IMR-90 (cell line): Measurements from ENCODE around the gene LCE1B.

Experiments used
- CEBPB ChIP-seq: IDR thresholded peaks from 2 replicates; pipeline ENCODE4 v1.6.1; 2012; ENCODE audit warnings: low read depth, low read length, improper control_type of control experiment
- CTCF ChIP-seq: conservative IDR thresholded peaks from 2 replicates; pipeline ENCODE4 v1.5.1; 2012; ENCODE audit warnings: mild to moderate bottlenecking, low read depth, low read length, improper control_type of control experiment
- POLR2A ChIP-seq: IDR thresholded peaks from 2 replicates; pipeline ENCODE4 v1.6.1; 2012; ENCODE audit warnings: mild to moderate bottlenecking, low read depth, low read length
- RCOR1 ChIP-seq: IDR thresholded peaks from 2 replicates; pipeline ENCODE4 v1.6.1; 2012; ENCODE audit warnings: mild to moderate bottlenecking, low read length, improper control_type of control experiment; ENCODE audit not compliant: insufficient replicate concordance
- RFX5 ChIP-seq: IDR thresholded peaks from 2 replicates; pipeline ENCODE4 v1.8.0; 2012; ENCODE audit warnings: low read depth, mild to moderate bottlenecking, low read length, moderate library complexity
- SMC3 ChIP-seq: fragments of 150-350 bp; IDR thresholded peaks from 2 replicates; pipeline ENCODE4 v1.6.1; 2016; ENCODE audit warnings: low read depth, mild to moderate bottlenecking, antibody characterized with exemption, low read length, moderate library complexity

DNA sequence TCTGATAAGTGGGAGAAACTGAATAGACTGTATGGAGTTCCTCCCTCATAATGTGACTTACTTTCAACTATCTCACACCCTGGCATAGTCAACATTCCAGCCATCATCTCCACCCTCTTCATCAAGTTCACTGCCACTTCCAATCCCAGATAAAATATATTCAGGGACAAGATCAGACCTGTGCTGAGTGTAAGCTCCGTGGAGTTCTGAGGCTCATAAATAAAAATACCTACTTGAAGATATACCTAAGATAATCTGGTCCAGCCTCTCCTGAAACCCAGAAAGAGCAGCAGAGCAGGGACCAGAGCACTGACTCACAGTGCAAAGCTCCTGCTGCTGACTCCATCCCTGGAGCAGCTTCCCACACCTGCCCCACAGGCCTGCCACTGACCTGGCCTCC is 46.3 kb downstream of the LCE1B start:
- TF ChIP-seq CTCF (no peak), RFX5 (no peak), POLR2A (no peak), SMC3 (no peak), CEBPB (no peak), RCOR1 (no peak)
